GM18517 (cell line): ENCODE data around the gene KRT15.

Source experiments
- ATAC-seq: cut with Tn5 transposase; IDR thresholded peaks from one replicate; pipeline ENCODE4 v1.9.1; 2021; ENCODE audit warnings: mild to moderate bottlenecking, moderate library complexity; ENCODE audit not compliant: unreplicated experiment

The KRT15 gene

DNA sequence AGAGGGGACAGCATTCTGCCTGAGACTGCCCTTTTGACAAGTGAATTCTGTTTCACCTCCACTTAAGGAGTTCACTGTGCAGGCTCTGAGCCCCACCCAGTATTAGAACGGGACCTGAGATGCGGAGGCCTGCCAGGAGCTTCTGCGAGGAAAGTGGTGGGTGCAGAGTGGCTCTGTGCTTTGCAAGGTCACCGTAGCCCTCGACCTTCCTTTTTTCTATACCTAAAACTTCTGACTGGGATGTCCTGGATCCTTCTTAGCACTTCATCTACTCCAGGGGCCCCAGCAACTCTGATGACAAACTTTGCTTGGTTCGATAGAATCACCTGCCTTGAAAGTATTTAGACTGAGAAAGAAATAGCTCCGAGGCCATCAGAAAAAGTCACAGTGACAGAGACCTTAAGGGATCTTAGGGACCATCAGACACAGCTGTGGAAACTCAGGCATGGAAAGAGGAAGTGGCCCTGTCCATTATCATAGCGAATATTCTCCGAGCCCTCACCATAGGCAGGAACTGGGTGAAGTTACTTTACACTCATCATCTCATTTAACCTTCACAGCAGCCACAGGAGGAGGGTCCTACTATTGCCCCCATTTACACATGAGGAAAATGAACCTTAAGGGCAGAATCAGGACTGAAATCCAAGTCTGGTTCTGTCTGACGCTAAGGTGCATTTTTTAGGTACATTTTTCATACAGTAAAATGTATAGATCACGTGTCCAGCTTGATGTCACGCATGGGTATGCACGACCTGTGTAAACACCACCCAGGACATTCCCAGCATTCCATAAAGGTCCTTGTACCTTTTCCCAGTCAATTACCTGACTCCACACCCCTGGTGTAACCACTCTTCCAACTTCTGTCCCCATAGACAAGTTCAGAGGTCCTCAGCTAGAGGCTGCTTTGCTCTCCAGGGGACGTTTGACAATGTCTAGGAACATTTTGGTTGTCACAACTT is 12.6 kb downstream of the KRT15 start:
- ATAC-seq, result no peak

DNA sequence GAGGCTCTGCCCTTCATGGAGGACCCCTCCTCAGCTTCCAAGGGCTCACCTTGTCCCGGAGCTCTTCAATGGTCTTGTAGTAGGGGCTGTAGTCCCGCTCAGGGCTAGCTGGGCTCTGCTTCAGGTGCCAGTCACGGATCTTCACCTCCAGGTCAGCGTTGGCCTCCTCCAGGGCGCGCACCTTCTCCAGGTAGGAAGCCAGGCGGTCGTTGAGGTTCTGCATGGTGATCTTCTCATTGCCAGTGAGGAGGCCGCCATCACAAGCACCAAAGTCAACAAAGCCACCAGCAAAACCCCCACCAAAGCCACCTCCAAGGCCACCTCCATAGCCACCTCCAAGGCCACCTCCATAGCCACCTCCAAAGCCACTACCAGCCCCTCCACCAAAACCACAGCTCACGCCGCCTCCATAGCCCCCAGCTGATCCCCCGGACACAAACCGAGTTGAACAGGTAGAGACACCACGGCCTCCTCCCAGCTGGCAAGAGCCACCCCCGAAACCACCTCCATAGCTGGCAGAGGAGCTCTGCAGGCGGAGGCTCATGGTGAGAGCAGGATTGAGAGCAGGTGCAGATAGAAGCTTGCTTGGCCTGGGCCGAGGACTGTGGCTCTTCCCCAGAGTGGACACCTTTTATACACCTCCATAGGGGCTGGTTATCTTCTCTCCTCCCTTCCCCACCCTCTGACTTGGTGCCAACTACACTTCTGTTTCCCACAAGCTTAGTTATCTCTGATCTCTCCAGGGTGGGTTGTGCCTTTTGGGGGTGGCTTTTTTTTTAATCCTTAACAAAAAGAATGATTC is 13.5 kb downstream of the KRT15 start, which contains the start of gene KRT13:
Gene KRT13 (minus strand): TSS at position 606 of the 802 bp plus-strand sequence. CDS start 62 bp downstream, at position 544.
- ATAC-seq, result no peak

DNA sequence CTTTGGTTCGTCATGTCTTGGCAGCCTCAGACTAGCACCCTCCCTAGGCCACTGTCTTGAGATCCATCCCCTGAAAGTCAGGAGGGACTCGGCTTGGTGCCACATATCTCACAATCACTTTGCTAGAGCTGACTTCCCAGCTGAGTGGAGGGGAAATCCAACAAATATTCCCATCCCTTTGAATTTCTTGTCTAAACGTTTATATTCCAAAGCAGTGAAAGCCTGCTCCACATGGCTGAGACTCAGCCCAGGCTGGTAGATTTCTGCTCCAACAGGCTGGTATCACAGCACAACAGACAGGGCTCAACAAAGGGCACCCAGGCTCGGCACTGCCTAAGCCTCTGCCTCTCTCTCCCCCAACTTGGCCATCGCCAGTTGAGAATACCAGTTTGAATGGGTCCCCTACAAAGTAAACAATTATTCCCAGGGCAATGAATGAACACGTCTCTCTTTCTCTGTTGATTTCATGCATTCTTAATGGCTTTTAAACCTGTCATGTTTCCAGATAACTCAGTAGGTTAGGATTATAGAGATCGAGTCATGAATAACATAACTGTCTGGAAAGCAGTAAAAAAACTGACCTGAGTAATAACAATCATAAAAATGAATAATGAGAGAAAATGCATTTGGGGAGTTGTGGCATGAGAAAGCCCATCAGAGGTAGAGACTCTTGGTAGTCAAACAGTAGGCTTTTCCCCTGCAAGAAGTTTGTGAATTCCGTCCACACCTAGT is 14.3 kb downstream of the KRT15 start:
- no peak for ATAC-seq

DNA sequence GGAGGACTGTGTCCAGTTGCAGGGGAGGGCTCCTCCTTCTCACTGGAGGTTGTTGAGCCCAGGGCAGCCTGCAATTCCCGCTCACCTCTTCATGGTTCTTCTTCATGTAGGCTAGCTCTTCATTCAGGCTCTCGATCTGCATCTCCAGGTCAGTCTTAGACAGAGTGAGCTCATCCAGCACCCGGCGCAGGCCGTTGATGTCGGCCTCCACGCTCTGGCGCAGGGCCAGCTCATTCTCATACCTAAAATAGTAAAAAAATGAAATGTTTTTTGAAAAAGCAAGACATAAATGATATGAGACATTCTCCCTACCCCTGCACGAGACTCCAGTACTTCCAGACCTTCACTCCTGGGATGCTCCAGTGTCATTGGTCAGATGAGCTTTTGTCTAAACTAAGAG is 15.5 kb downstream of the KRT15 start:
- ATAC-seq, result no peak

DNA sequence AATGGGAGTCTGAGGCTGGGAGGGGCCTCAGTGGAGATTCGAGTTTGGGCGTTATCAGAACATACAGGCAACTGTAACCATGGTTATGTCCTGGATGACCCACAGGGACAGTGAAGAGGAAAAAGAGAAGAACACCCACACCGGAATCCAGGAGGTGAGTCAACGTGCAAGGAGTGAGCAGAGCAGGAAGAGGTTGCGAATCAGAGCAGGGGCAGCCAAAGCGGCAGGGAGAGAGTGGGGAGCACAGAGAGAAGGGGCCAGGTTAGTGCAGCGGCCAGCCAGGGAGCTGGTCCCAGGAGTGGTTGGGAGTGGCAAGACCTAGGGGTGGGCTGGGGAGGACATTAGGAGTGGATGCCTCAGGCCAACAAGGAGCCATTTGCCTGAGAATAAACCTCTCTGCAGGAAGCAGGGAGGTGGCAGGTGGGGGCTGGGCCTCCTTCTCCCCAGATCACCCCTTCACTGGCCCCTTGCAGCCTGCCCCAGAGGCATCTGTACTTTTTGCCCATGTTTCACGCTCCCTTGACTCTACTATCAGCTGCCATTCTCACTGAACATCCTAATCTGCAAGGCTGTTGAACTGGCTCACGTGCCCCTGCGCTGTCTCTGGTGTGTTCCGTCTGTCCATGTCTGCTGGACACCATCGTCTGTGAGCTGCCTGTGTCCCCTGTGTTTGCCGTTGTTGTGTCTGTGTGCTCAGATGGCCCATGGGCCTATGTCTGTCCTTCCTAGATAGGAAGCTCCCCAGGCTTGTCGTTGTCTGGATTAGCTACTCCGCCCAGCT is 18.4 kb downstream of the KRT15 start:
- ATAC-seq, result no peak

DNA sequence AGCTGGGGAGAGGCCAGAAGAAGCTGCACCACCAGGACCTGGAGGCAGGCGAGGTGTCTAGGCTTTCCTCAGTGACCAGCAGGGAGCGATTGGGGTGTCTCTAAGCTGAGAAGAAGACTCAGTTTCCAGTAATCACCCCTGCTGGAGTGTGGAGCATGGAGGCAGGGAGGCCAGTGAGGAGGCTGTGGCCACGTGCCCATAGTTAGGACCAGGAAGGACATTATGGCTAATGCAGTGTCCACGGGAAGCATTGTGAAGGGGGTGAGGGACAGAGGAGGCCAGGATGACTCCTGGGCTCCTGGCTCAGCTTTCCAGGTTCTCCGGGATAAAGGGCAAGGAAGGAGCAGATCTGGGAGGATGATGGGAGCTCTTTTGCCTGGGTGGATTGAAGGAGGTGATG is 19.0 kb downstream of the KRT15 start:
- no peak for ATAC-seq

DNA sequence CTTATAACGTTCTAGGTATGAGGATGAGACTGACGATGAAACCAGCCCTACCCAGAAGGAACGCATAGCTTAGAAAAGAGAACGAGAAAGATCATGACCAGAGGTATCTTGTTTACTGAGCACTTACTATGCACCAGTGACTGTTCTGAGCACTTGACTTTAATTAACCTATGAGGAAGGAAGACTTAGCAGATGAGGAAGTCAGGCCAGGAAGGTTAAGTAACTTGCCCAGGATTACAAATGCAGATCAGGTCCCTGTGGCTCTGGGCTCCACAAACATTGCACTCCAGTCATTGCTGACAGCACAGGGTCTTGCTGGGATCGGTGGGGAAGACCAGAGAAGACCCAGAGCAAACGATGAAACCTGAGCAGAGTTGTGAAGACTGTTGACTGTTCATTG is 20.4 kb downstream of the KRT15 start:
- ATAC-seq, result no peak

DNA sequence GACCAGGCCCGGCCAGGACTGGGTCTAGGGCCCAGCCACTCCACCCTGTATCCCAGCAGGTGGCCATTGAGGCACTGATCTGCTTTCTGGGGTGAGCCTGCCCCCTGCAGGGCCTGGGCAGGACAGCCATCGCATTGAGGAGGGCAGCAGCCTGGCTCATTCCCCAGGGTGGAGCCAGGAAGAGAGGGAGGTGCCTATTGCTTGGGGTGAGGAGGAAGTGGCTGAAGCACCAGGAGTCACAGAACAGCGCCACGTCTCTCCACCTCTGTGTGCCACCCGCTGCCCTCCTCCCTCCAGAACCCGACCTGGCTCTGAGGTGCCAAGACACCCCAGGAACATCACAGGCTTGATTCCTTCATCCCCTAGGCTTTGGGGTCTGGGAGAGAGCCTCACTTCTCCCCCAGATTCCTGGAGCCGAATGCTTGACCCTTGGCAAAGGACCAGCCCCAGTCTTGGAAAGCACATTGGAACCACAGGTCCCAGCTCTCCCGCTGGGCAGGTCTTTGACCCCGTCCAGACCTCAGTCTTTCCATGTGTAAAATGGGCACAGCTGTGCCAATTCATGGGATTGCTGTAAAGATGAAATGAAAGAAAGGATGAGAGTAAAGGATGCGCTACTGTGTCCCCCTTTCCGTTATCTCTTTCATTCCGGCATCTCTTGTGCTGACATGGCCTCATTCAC is 21.7 kb downstream of the KRT15 start:
- ATAC-seq, result peak; percentile 66

DNA sequence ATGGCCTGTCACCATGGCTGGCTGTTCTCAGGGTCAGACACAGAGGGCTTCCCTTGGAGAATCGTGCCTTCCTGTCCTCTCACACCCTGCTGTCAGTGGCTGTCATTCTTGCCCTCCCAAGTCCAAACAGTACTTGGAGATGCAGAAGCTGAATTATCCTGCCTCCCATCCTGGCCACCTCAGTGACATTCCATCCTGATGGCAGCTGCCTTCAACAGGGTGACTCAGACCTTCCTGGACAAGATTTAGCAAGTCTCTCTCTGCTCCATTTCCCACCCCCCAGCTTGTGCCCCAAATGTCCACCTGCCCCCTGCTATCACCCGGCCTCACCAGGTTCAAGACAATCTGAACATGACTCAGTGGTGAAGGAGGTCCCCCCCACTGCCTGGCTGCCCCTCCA is 24.2 kb downstream of the KRT15 start:
- ATAC-seq, result no peak

DNA sequence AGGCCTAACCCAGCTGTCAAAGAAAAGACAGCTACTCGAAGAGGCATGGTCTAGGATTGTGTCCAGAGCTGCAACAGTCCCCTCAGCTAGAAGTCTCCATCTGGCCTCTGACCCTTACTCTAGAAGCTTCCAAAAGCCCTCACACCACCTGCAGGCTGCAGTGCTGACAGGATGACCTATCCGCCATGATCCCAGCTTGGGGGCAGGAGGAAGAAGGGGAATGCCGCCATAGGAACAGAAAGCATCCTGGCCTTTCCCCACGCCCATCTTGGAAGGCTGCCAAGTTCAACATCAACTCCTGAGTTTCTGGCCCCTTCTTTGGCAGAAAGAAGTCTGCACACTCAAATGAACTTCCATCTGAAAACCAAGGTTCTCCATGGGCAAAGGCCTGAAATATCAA is 25.9 kb downstream of the KRT15 start:
- ATAC-seq, result no peak

DNA sequence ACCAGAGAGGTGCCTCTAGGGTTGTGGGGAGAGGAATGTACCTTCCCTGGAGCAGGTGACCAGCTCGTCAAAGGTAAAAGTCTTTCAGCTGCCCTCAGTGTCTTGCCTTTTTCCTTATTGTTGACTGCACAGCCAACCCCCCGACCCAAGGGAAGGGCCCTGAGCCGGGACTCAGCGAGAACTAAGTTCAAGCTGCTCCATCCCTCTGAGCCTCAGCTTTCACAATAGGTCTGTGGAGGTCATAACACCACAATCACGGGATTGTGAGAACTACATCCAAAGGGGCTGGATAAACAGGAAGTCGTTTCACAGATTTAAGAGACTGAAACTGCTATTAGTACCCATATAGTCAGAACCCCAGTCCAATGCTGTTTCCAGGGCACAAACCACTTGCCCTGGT is 26.3 kb downstream of the KRT15 start:
- ATAC-seq, result no peak

DNA sequence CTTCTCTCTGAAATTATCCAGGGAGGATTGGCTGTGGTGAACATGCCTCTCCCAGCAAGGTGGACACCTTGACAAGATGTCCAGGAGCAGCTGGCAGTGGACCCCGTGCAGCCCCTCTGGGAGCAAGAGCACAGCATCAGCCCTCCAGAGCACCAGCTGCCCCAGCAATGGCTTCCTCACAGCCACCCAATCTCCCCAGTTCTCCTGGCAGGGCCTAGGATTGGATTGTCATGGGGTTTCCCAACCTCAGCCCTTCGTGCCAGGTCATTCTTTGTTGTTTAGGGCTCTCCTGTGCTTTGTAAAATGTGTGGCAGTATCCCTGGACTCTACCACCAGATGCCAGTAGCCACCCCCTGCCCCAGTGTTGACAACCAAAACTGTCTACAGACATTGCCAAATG is 27.2 kb downstream of the KRT15 start:
- no peak for ATAC-seq

DNA sequence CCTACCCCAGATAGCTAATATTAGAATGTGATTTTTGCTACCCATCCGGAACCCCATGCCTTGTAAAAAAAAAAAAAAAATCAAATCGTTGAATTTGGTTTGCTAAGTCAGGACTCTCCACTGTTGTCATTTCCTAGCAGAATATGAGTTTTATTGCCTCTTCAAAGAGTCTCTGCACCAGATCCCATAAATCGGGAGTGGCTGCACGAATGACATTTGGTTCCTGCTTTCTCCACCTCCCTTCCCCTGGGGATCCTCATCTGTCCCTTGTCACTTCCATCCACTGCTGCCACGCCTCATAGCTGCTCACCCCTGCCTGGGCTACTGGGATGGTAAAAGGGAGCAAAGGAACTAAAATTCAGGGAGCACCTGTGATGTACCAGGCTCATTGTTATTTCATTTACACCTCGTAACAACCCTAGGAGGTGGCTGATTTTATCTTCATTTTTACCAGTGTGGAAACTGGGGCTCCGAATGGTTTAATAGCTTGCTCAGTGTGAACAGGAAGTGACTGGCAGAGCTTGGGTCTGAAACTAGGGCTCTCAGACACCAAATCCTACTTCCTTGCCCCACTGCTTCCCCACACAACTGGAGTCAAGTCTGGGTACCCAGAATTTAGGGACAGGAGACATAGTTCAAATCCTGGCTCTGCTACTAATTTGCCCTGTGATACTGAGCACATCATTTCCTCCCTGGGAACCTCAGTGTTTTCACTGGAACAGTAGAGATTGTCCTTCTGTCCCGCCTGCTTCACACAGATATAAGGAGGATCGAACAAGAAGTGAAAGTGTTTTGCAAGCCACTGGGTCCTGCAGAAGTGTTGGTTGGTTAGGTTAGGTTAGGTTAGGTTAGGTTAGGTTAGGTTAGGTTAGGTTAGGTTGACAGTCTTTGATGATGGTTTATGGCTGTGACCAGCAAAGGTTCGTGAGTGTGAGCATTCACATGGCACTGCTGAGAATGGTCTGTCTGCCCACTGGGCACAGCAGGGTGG is 28.4 kb downstream of the KRT15 start:
- ATAC-seq, result no peak

DNA sequence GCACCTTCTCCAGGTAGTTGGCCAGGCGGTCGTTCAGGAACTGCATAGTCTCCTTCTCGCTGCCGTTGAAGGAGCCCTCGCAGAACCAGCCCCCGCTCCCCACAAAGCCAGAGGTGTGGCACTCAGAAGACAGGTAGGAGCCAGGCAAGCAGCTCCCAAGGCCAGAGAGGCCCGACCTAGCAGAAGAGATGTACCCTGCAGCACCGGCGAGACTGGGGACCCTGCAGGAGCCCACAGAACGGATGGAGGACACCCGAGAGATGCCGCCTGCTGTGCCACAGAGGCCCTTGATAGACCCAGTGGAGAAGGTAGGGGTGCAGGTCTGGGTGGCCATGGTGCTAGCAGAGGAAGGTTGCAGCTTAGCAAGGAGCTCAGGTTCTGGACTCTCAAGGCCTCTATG is 29.2 kb downstream of the KRT15 start, which contains the start of gene KRT36:
Gene KRT36 (minus strand): TSS at position 380 of the 400 bp plus-strand sequence. CDS start 46 bp downstream, at position 334.
- ATAC-seq, result no peak

DNA sequence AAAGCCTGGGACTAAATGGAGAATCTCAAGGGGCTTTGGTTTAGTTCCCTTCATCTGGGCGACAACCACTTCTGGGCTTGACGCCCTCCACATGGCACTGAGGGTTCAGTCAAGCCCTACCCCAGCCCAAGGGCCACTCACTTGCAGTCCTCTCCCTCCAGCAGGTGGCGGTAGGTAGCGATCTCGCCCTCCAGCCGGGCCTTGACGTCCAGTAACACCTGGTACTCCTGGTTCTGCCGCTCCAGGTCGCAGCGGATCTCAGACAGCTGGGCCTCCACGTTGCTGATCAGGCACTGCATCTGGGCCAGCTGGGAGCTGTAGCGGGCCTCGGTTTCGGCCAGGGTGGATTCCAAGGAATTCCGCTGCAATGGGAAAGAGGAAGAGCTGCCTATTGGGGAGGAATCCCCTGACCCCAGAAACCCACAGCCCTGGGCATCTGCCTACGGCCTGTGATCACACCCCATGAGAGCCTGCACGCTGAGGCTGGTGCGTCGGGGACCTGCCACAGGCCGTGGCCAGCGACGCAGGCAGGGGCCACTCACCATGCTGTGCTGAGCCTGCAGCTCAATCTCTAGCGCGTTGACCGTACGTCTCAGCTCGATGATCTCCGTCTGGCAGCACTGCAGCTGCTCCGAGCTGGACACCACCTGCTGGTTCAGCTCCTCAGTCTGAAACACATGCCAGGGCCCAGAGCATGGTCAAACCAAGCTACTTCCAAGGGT is 31.7 kb downstream of the KRT15 start:
- no peak for ATAC-seq

DNA sequence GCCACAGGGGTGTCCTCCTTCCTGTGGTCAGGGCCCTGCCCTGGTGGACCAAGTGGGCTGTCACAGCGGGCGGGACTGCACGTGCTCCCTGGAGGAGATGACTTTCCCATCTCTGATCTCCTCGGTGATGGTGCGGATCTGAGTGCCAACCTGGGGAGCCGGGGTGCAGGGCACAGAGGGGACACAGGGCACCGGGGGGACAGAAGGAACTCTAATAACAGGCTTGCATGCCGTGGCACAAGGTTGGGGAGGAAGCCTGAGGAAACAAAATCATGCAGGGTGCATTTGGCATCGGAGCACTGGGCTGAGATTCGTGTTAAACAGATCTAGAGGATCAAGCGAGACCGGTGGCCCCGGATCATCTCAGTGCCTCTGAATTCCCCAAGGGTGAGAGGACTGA is 32.4 kb downstream of the KRT15 start:
- no peak for ATAC-seq

DNA sequence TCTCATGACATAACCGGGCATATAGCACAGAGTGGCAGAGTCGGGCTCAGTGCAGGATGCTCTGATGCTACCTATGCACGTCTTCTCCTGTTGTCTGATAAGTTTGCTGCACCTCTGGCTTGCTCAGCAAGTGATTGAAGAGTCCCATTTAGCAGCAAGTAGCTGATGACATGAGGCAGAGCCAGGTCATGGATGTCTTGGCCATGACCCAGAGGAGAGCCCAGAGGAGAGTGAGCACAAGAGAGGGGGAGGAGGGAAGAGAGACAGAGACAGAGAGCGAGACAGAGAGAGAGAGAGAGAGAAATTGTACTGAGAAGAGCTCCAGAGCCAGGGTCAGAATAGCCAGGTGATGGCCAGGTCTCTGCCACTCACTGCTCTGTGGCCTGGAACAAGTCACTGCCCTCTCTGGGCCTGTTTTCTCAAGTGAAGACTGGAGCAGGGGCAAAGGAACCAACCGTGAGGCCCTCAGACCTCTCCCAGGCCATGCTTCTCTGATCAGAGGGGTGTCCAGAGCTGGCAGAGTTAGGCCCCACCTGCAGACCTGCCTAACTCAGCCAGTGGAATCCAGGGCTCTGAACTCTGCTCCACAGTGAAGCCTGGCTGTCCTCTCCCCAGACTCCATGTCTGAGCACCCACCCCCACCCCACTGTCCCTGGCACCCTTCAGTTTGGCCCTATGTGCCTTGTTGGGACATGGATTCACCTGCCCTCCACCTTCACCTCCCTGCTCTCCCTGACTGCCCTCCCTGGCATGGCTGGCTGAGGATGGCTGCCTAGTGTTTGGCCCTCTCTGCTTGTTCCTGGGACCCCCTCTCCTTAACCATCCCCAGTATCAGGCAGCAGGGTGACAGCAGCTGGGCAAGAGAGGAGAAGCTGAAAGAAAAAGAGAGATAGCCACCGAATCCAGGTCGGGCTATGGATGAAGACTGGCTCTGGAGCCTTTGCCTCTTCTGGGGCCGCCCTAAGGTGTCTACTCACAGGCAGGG is 33.5 kb downstream of the KRT15 start:
- no peak for ATAC-seq
